Adrenal gland (tissue), 12 donors: ENCODE data around the gene HASPIN. TPM values are rescaled to one million over a fixed set of nuclear protein-coding genes. Genes with fewer than 3 reads are reported as not detected.

Source experiments
- DNase-seq, 7 donors: peaks; one replicate each; pipeline ENCODE4 v3.0.0-alpha.2; 2019 to 2020
- H3K27ac ChIP-seq, 5 donors: fragments of 200-600 bp; sonication (generic) in 4 of 5; 1 replicate in 3 of 5; 2 replicates in 2 of 5; pipeline versions ENCODE4 v1.5.1 to v1.8.0; 2016 to 2020; ENCODE audit warnings: mild to moderate bottlenecking in 1 of 5
- H3K27me3 ChIP-seq: fragments of 200-600 bp; 2 replicates; pipeline ENCODE4 v1.8.0; 2021
- H3K36me3 ChIP-seq, 2 donors: fragments of 200-600 bp; replicated peaks in 1 of 2; 1 replicate in 1 of 2; 2 replicates in 1 of 2; pipeline versions ENCODE4 v1.5.1 to v1.8.0; 2018 to 2022
- H3K4me1 ChIP-seq, 2 donors: fragments of 200-600 bp; replicated peaks in 1 of 2; 1 replicate in 1 of 2; 2 replicates in 1 of 2; pipeline versions ENCODE4 v1.5.1 to v1.8.0; 2018 to 2021
- H3K4me3 ChIP-seq, 4 donors: fragments of 200-600 bp; sonication (generic) in 3 of 4; one replicate each; pipeline ENCODE4 v1.5.1; 2016 to 2018
- H3K9me3 ChIP-seq, 3 donors: fragments of 200-600 bp; sonication (generic) in 1 of 3; replicated peaks in 1 of 3; 1 replicate in 2 of 3; 2 replicates in 1 of 3; pipeline versions ENCODE4 v1.5.1 to v1.8.0; 2016 to 2021
- CTCF ChIP-seq, 6 experiments: fragments of 450-650 bp in 4 of 6; fragments of 200-600 bp in 2 of 6; sonication (generic) in 1 of 6; IDR thresholded peaks; 1 replicate in 5 of 6; 2 replicates in 1 of 6; pipeline versions ENCODE4 v1.5.1 to v1.8.0; 2016 to 2021; ENCODE audit warnings: antibody characterized with exemption in 6 of 6, mild to moderate bottlenecking in 2 of 6, moderate library complexity in 1 of 6
- POLR2A ChIP-seq, 2 donors: fragments of 450-650 bp; IDR thresholded peaks; one replicate each; pipeline ENCODE4 v1.6.1; 2017; ENCODE audit warnings: antibody characterized with exemption in 2 of 2, mild to moderate bottlenecking in 2 of 2, moderate library complexity in 1 of 2
- WGBS, 4 donors: extraction: QIAGEN DNeasy Blood & Tissue Kit in 2 of 4; methylation state at CpG; one replicate each; pipeline versions ENCODE4 v1.1.5 to v1.1.7; 2013 to 2017; 5-methylcytosine and 5-hydroxymethylcytosine counted together
- intact Hi-C, 2 donors: fragments of 100-400 bp; cut with DNase I; formaldehyde crosslinking; loops; one replicate each; pipeline versions ENCODE4 v1.14.1 to v1.15.0; 2022 to 2023
- polyA plus RNA-seq, 3 donors: library from polyadenylated mRNA; stranded (reverse); fragments of 200-250 nt in 2 of 3; fragments of 350-450 nt in 1 of 3; fragmentation: Illumina TruSeq in 1 of 3; extraction: RNeasy Lipid Tissue Mini Kit (QIAGEN cat#74804) in 1 of 3; gene quantifications; one replicate each; pipeline ENCODE4 v1.2.3, GENCODE V29; 2013 to 2014
- total RNA-seq, 9 donors: library from RNA; depleted of rRNA in 4 of 9; stranded (reverse); fragments of >200 nt in 4 of 9; fragments of 120-200 nt in 1 of 9; fragmentation: NEBNext Ultra II Directional in 1 of 9; extraction: Animal tissue kit (Norgen Biotek cat#: 25700) in 1 of 9; gene quantifications; one replicate each; pipeline versions ENCODE4 v1.1.0 to v1.2.4, GENCODE V29; 2013 to 2023
- donor health status: healthy with polysubstance abuse.
- donor health status: Bipolar disorder and iron deficiency.
- donor health status: DM: yes; HTN: yes; CAD: no.
- donor health status: DM: no; HTN: no; CAD: no.
- donor health status: DM: no; HTN: no; CAD: no.
- donor health status: DM: yes; HTN: yes; CAD: no.

The HASPIN gene
- total and polyA plus RNA-seq, 12 donors = 0.07 to 1.4 (median 0.39) TPM

DNA sequence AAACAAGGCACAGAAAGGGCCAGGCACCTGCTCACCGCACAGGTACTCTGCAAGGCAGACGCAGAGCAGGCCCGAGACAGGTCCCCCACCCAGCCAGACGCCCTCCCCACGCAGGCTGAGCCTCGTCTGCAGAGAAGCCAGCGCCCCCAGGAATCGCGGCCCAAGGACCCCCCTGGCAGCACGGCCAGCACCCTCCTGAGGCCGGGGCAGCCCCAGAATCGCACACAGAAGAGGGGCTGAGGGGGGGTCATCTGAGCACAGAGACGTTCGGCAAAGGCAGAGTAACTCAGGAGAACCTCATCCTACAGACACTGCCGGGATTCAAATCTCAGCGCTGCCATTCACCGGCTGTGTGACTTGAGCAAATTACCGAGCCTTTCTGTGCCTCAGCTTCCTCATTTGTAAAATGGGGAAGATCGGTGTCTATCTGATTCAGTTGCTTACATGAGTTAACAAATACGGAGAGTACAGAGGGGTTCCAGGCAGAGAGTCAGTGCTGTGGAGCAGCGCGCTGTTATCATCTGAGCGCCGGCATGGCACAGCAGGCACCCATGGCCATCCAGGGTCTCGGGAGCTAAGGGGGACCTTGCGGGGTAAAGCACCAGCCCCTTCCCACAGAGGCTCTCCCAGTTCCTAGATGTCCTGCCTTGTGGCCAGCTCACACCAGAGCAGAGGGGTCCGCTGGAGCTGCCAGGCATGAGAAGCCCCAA is 44.7 kb upstream of the HASPIN start:
- 69 to 78% (median 75%) methylated on average over 8 to 27 of the region's 27 CpGs for WGBS, 4 donors
- Histone ChIP-seq H3K27ac (no peak overlapping the region), H3K36me3 (no peaks in the 10 kb centered on the region), H3K4me3 (no peak overlapping the region), H3K4me1 (peaks cover 4 to 7% of the 10 kb centered on the region in 2 donors), H3K27me3 (peaks cover 4% of the 10 kb centered on the region), H3K9me3 (no peaks in the 10 kb centered on the region)
- no peak for TF ChIP-seq CTCF (IDR thresholded peaks at IDR 0.05)
- no peak for DNase-seq
- intact Hi-C loops = no loop called here

GRCh38 chr17:3679531-3680126 is 44.1 kb upstream of the HASPIN start:
- intact Hi-C loops = no loop called here
- DNase-seq = no peak
- Histone ChIP-seq H3K4me3 (no peak overlapping the region), H3K4me1 (peaks cover 4 to 7% of the 10 kb centered on the region in 2 donors), H3K27me3 (peaks cover 4% of the 10 kb centered on the region), H3K9me3 (no peaks in the 10 kb centered on the region), H3K36me3 (no peaks in the 10 kb centered on the region), H3K27ac (no peak overlapping the region)
- WGBS, 4 donors = 68 to 75% (median 69%) methylated on average over 5 to 20 of the region's 20 CpGs
- TF ChIP-seq POLR2A (IDR thresholded peaks at IDR 0.05) = no peak
- no peak for TF ChIP-seq CTCF (IDR thresholded peaks at IDR 0.05)

DNA sequence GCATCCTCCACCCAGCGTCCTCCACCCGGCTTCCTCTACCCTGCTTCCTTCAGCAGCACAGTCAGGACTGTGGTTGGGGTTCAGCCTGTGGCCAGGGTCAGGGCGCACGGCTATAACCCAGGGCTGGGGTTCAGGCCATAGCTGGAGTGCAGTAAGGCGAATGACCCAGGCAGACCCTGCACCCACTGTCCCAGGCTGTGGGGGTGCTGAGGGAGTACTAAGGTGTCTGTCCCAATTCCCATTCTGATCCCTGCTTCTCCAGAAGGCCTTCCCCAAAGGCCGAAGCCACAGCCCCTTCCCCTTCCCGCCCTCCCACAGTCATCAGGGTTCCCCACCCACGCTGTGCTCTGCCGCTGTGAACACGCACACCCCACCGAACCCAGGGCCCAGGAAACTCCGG is 42.6 kb upstream of the HASPIN start:
- TF ChIP-seq CTCF (IDR thresholded peaks at IDR 0.05) (no peak), POLR2A (IDR thresholded peaks at IDR 0.05) (no peak)
- peaks cover 4 to 7% of the 10 kb centered on the region in 2 donors for H3K4me1 ChIP-seq
- peaks cover 4% of the 10 kb centered on the region for H3K27me3 ChIP-seq
- peak in 1 of 7 donors; percentile 12 for DNase-seq
- H3K9me3 ChIP-seq = no peaks in the 10 kb centered on the region
- WGBS, 4 donors = 75 to 88% (median 79%) methylated on average over 9 to 12 of the region's 12 CpGs
- no peak overlapping the region for H3K27ac ChIP-seq
- H3K36me3 ChIP-seq = no peaks in the 10 kb centered on the region
- H3K4me3 ChIP-seq = no peak overlapping the region
- intact Hi-C loops = no loop called here

- intact Hi-C loops = no loop called here
- Histone ChIP-seq H3K4me1 (peaks cover 4 to 7% of the 10 kb centered on the region in 2 donors), H3K4me3 (no peak overlapping the region), H3K27ac (no peak overlapping the region), H3K9me3 (no peaks in the 10 kb centered on the region), H3K27me3 (peaks cover 4% of the 10 kb centered on the region), H3K36me3 (no peaks in the 10 kb centered on the region)
- TF ChIP-seq CTCF (IDR thresholded peaks at IDR 0.05) (no peak), POLR2A (IDR thresholded peaks at IDR 0.05) (no peak)
- DNase-seq = no peak
- 72 to 79% (median 76%) methylated on average over 20 of the region's 20 CpGs for WGBS, 4 donors
Observed at GRCh38 chr17:3681565-3681964, 42.1 kb upstream of the HASPIN start.
